KMS-11 (cell line): ENCODE data around the gene ZBTB1.
A peak's percentile ranks its signal among the peaks of the same experiment; 100 is the strongest.

Experiments used
- H2AFZ ChIP-seq: fragments of 200-600 bp; sonication (generic); 2 replicates; pipeline ENCODE4 v1.6.1; 2016; ENCODE audit warnings: antibody characterized with exemption, mixed run types, low read depth
- H3K27ac ChIP-seq: fragments of 200-600 bp; sonication (generic); 2 replicates; pipeline ENCODE4 v1.6.1; 2016; ENCODE audit warnings: mild to moderate bottlenecking, mixed run types
- H3K27me3 ChIP-seq: fragments of 200-600 bp; sonication (generic); 2 replicates; pipeline ENCODE4 v1.6.1; 2017; ENCODE audit warnings: mild to moderate bottlenecking, low read depth, mixed run types, moderate library complexity; ENCODE audit not compliant: insufficient read depth
- H3K36me3 ChIP-seq: fragments of 200-600 bp; sonication (generic); 2 replicates; pipeline ENCODE4 v1.6.1; 2017; ENCODE audit warnings: mild to moderate bottlenecking, mixed run types; ENCODE audit not compliant: insufficient read depth
- H3K4me1 ChIP-seq: fragments of 200-600 bp; sonication (generic); 2 replicates; pipeline ENCODE4 v1.6.1; 2016; ENCODE audit warnings: mild to moderate bottlenecking, low read depth, mixed run types; ENCODE audit not compliant: poor library complexity, severe bottlenecking
- H3K4me2 ChIP-seq: fragments of 200-600 bp; sonication (generic); 2 replicates; pipeline ENCODE4 v1.7.0; 2016; ENCODE audit warnings: mild to moderate bottlenecking, mixed run types
- H3K4me3 ChIP-seq: fragments of 200-600 bp; sonication (generic); IDR thresholded peaks from 2 replicates; pipeline ENCODE4 v1.6.1; 2017; ENCODE audit warnings: low read depth, low read length, mixed read lengths; ENCODE audit not compliant: insufficient read depth
- H3K79me2 ChIP-seq: fragments of 200-600 bp; sonication (generic); 2 replicates; pipeline ENCODE4 v1.6.1; 2016; ENCODE audit warnings: low read depth, mixed run types; ENCODE audit not compliant: insufficient read depth
- H3K9ac ChIP-seq: fragments of 200-600 bp; sonication (generic); 2 replicates; pipeline ENCODE4 v1.6.1; 2016; ENCODE audit warnings: mild to moderate bottlenecking, mixed run types
- H4K20me1 ChIP-seq: fragments of 200-600 bp; sonication (generic); 2 replicates; pipeline ENCODE4 v1.6.1; 2016; ENCODE audit warnings: mild to moderate bottlenecking, mixed run types; ENCODE audit not compliant: insufficient read depth
- TF ChIP-seq, protein P1 (sequence below): fragments of 200-600 bp; sonication (generic); conservative IDR thresholded peaks from 2 replicates; pipeline ENCODE4 v1.6.1; 2017; ENCODE audit warnings: low read depth, mild to moderate bottlenecking, antibody characterized with exemption, low read length, moderate library complexity, mixed read lengths

Gene ZBTB1

GRCh38 chr14:64463873-64464272 is 40.7 kb upstream of the ZBTB1 start:
- H3K27ac ChIP-seq, result no peak overlapping the region
- no peaks in the 10 kb centered on the region for H4K20me1 ChIP-seq
- H3K4me3 ChIP-seq, result no peak overlapping the region
- no peak overlapping the region for H3K4me2 ChIP-seq
- H3K27me3 ChIP-seq, result no peaks in the 10 kb centered on the region
- no peak overlapping the region for H3K9ac ChIP-seq
- H3K79me2 ChIP-seq, result no peaks in the 10 kb centered on the region
- H3K4me1 ChIP-seq, result peaks cover 6% of the 10 kb centered on the region
- H3K36me3 ChIP-seq, result no peaks in the 10 kb centered on the region
- H2AFZ ChIP-seq, result no peak overlapping the region
- TF ChIP-seq, protein P1, sequence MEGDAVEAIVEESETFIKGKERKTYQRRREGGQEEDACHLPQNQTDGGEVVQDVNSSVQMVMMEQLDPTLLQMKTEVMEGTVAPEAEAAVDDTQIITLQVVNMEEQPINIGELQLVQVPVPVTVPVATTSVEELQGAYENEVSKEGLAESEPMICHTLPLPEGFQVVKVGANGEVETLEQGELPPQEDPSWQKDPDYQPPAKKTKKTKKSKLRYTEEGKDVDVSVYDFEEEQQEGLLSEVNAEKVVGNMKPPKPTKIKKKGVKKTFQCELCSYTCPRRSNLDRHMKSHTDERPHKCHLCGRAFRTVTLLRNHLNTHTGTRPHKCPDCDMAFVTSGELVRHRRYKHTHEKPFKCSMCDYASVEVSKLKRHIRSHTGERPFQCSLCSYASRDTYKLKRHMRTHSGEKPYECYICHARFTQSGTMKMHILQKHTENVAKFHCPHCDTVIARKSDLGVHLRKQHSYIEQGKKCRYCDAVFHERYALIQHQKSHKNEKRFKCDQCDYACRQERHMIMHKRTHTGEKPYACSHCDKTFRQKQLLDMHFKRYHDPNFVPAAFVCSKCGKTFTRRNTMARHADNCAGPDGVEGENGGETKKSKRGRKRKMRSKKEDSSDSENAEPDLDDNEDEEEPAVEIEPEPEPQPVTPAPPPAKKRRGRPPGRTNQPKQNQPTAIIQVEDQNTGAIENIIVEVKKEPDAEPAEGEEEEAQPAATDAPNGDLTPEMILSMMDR, result no peak

DNA sequence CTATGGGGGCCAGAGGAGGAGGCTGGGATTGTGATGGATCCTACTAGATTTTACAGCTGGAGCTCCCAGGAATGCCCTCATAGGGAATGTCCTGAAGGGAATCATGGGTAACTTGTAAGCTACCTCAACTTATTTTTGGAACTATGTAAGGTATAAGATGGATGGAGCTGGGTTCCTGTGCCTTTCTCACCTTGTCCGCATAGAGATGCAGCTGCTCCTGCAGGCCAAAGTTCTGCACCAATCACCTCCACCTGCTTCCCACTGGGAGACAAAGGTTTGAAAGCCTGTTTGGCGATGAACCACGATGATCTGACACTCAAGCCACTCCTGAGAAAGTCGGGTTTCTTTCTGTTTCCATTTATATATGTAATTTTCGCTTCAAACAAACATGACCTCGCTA is 39.9 kb upstream of the ZBTB1 start:
- Histone ChIP-seq H3K27ac (no peak overlapping the region), H3K4me1 (peaks cover 6% of the 10 kb centered on the region), H3K4me3 (no peak overlapping the region), H3K9ac (peak overlapping the region; percentile 42; the same call in 1 of the 2 replicates), H3K79me2 (no peaks in the 10 kb centered on the region), H3K36me3 (no peaks in the 10 kb centered on the region), H2AFZ (peak overlapping the region; percentile 44), H3K27me3 (no peaks in the 10 kb centered on the region), H4K20me1 (no peaks in the 10 kb centered on the region), H3K4me2 (peak overlapping the region; percentile 51; the same call in 1 of the 2 replicates)
- TF ChIP-seq, protein P1, result no peak

- Histone ChIP-seq H3K4me2 (peak within 1 kb of the TSS; percentile 51; the same call in 1 of the 2 replicates), H3K4me3 (no peak within 1 kb of the TSS), H3K4me1 (peaks cover 6% of the 10 kb centered on the region), H3K27me3 (no peaks in the 10 kb centered on the region), H3K27ac (no peak within 1 kb of the TSS), H4K20me1 (no peaks in the 10 kb centered on the region), H3K9ac (peak within 1 kb of the TSS; percentile 42; the same call in 1 of the 2 replicates), H3K79me2 (no peaks in the 10 kb centered on the region), H2AFZ (peak within 1 kb of the TSS; percentile 44), H3K36me3 (no peaks in the 10 kb centered on the region)
- TF ChIP-seq, protein P1, result no peak
These were observed 39.3 kb upstream of the ZBTB1 start, which contains the start of gene AKAP5 for GRCh38 chr14:64465191-64465822. Gene AKAP5, plus strand, starts transcription at chr14:64465499. Its CDS starts 2,896 bp downstream, at chr14:64468395.

- no peak overlapping the region for H3K27ac ChIP-seq
- no peak overlapping the region for H3K9ac ChIP-seq
- no peaks in the 10 kb centered on the region for H3K27me3 ChIP-seq
- peak overlapping the region; percentile 25; the same call in 1 of the 2 replicates for H3K4me2 ChIP-seq
- H3K4me3 ChIP-seq, result no peak overlapping the region
- no peak overlapping the region for H2AFZ ChIP-seq
- peaks cover 6% of the 10 kb centered on the region for H3K4me1 ChIP-seq
- no peaks in the 10 kb centered on the region for H3K36me3 ChIP-seq
- TF ChIP-seq, protein P1, result no peak
- H3K79me2 ChIP-seq, result no peaks in the 10 kb centered on the region
- no peaks in the 10 kb centered on the region for H4K20me1 ChIP-seq
These were observed 38.6 kb upstream of the ZBTB1 start for GRCh38 chr14:64465831-64466554.
